ENCODE results near the gene ACTR2. TPM values are rescaled to one million over a fixed set of nuclear protein-coding genes. Genes with fewer than 3 reads are reported as not detected.
A peak's percentile ranks its signal among the peaks of the same experiment; 100 is the strongest.

Gene ACTR2
- total and polyA plus RNA-seq, 9 of the 15 experiments (the other 6 are each of a cell fraction or from before 2014, with no cell fraction given), result 47.3 to 239 (median 108) TPM

- no peak for TF ChIP-seq ATF3 (IDR thresholded peaks at IDR 0.05)
- TF ChIP-seq ATF3 (CRISPR knock-in tag; conservative IDR thresholded peaks at IDR 0.05), result no peak
- TF ChIP-seq XRCC5 (IDR thresholded peaks at IDR 0.05; ENCODE audit: low read depth, low read length), result peak; percentile 50; the same call in 1 of the 2 replicates
- peak; percentile 95 for TF ChIP-seq SUPT5H (IDR thresholded peaks at IDR 0.05)
- no peak for TF ChIP-seq XRCC4 (IDR thresholded peaks at IDR 0.05; ENCODE audit: extremely low read depth, insufficient read depth, insufficient read length)
- no peak for TF ChIP-seq ZNF324 (CRISPR knock-in tag; IDR thresholded peaks at IDR 0.05)
- peak; percentile 52 for TF ChIP-seq ASH1L (IDR thresholded peaks at IDR 0.05; ENCODE audit: borderline replicate concordance, low read depth, partially characterized antibody)
- TF ChIP-seq ID3 (CRISPR knock-in tag; IDR thresholded peaks at IDR 0.05), result no peak
- peak; percentile 45; the same call in 1 of the 2 replicates for TF ChIP-seq ID3 (tag; IDR thresholded peaks at IDR 0.05)
- TF ChIP-seq TARDBP (IDR thresholded peaks at IDR 0.05), result no peak
- no peak for TF ChIP-seq ZSCAN32 (CRISPR knock-in tag; IDR thresholded peaks at IDR 0.05)
- no peak for TF ChIP-seq ZBTB2 (IDR thresholded peaks at IDR 0.05)
- no peak for TF ChIP-seq PTTG1 (tag; IDR thresholded peaks at IDR 0.05; ENCODE audit: low read depth)
- TF ChIP-seq MITF (IDR thresholded peaks at IDR 0.05), result no peak
- no peak for TF ChIP-seq PREB (CRISPR knock-in tag; IDR thresholded peaks at IDR 0.05)
- TF ChIP-seq ARID3A (IDR thresholded peaks at IDR 0.05; ENCODE audit: borderline replicate concordance, low read depth, low read length), result no peak
- TF ChIP-seq HLTF (IDR thresholded peaks at IDR 0.05), result no peak
- no peak for TF ChIP-seq ZNF444 (CRISPR knock-in tag; IDR thresholded peaks at IDR 0.05)
- peak; percentile 72 for TF ChIP-seq CREM (IDR thresholded peaks at IDR 0.05; ENCODE audit: low read depth)
- TF ChIP-seq ESRRB (CRISPR knock-in tag; IDR thresholded peaks at IDR 0.05; ENCODE audit: borderline replicate concordance), result no peak
- TF ChIP-seq GTF2E2 (tag; IDR thresholded peaks at IDR 0.05), result peak; percentile 62; the same call in 1 of the 2 replicates
- peak; percentile 46; the same call in 1 of the 2 replicates for TF ChIP-seq PHB (CRISPR knock-in tag; IDR thresholded peaks at IDR 0.05)
- TF ChIP-seq FOXK1 (CRISPR knock-in tag; IDR thresholded peaks at IDR 0.05; ENCODE audit: borderline replicate concordance), result no peak
Measured at GRCh38 chr2:65227456-65228262, at the start of gene ACTR2 (continued).

Data from K562 (cell line).